Measurements from ENCODE around the gene ADGRG2.
"Not testable (repeated sequence)": the region's sequence is repeated elsewhere in the genome, so short reads cannot be mapped to it uniquely, and the experiment has no call there.

The ADGRG2 gene

DNA sequence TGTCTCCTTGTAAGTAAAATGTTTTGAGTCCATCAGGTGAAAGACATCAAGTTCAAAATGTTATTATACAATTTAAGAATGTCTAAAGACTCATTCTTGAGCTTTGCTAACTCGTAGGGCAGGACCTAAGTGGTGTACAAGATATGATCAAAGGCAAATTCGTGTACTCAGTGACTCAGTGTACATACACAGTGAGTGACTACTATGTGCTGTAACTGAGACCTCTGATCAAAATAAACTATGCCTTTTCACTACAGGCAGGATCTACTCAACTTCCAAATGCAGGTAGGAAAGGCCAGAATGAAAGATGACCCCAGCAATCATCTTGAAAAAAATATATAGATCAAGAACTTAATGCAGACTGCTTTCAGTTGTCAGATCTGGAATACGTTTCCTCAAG is 49.9 kb downstream of the ADGRG2 start:
- DNase-seq, result no peak

DNA sequence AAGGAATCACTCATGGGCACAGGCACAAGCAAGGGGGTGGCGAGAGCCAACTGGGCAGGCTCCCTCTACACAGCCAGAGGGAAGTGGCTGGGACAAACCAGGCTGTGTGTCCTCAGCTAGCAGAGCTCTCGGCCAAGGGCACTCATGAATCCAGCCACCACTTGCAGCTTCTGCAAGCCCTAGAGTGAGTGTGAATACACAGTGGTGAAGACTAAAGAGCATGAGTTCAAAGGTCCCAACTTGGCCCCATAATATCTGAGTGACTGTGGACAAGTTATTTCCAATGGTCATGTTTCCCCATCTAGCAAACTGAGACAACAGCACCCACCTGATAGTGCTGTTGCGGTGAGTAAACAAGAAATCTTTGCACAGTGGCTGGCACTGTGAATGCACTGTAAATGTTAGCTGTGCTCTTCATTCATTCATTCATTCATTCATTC is 51.7 kb downstream of the ADGRG2 start:
- no peak for DNase-seq

DNA sequence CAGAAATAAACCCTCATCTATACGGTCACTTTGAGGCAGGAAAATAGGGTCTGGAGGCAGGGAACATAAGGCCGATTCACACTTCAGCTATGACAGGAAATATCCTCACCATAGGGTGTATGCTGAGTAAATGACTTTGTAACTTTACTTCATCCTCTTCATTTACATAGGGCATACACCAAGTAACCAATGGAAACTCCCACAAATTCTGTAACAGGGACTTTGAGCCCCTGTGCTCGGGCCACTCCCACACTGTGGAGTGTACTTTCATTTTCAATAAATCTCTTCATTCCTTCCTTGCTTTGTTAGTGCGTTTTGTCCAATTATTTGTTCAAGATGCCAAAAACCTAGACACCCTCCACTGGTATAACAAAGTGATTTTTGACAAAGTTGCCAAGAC is 55.3 kb downstream of the ADGRG2 start:
- DNase-seq, result not testable (repeated sequence)

DNA sequence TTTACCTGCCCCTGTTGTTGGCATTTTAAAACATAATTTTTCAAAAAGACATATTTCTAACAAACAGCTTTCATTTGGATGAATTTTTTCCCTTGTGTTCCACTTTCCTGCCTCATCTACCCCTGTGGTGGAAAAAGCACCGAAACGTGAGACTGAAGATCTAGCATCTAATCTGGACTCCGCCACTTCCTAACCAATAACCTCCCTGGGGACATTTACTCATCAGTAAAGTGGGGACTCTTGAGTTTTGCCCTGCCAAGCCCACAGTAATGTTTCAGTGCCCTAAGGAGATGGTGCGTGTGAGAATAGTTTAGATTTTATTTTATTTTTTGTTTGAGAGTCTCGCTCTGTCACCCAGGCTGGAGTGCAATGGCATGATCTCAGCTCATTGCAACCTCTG is 56.7 kb downstream of the ADGRG2 start:
- DNase-seq, result no peak

DNA sequence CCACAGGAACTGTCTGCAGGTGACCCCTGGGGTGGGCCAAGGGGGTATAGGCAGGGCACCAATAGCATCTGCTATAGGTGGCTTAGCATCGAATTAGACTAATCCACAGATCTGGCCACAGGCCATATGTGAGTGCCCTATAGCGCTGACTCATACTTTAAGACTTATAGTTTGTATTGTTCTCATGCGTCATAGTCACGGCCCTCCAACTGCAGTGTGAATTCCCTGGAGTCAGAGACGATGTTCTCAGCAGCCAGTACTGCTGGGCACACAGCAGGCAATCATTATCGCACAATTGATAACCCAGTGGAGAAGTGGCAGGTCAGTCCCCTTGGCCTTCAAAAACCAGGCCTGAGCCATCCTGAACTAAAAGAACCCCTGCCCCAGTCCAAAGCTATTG is 58.1 kb downstream of the ADGRG2 start:
- no peak for DNase-seq

DNA sequence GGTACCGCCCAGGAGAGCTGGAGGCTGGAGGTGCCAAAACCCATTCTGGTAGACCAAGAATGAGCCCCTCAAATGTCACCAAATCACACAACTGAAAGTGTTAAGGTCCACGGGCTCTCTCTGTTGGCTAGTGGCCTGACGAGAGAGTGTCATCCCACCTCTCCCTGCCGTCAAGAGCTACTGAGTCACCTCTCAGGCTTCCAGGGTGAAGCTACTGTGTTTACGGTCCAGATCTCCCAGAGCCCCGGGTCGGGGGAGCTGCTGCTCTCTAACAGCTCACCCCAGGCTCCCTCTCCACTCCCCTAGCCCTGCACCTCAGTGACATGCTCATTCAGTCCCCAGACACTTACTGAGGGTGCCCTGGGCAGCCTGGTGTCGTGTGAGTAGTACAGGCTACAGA is 59.2 kb downstream of the ADGRG2 start:
- no peak for DNase-seq

DNA sequence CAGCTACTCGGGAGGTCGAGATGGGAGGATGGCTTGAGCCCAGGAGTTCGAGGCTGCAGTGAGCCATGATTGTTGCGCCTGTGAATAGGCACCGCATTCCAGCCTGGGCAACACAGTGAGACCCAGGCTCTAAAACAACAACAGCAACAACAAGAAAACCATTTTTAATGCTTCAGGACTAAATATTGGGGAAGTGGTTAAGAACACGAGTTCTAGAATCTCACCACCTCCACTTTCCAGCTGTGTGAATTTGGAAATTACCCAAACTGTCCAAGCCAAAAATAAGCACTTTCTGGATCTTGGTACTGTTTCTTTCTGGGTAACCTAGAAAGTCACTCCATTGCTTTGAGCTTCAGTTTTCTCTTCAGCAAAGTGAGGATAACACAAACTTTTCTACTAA is 63.2 kb downstream of the ADGRG2 start:
- DNase-seq, result no peak

DNA sequence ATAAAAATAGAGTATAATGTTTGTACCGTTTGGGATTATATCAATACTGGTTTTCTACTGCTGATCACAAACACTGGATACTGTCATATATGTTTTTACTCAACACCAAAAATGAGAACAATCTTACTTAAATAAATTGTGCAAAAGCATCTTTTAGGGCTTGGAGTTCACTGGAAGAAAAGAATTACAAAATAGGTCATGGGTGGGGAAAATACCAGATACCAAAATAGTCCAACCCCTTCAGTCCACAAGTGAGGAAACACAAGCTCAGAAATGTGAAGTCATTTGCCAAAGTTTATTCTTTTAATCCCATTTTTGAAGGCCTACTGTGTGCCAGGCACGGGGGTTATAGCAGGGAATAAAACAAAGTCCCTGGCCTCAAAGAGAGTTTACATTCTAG is 64.4 kb downstream of the ADGRG2 start:
- no peak for DNase-seq

DNA sequence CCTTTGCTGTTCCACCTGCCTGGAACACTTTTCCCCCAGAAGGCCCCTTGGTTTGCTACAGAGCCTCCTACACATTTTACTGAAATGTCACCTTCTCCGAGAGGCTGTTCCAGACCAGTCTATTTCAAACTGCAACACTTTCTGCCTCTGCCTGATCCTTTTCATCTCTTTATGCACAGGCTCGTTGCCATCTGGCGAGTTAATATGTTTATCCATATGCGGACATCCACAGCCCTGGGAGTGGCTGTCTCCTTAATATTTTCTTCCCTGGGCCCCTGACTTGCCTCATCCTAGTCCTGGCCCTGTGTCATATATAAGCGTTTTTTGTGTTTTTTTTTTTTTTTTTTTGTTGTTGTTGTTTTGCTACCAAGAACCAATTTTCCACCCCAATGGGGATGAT is 73.2 kb downstream of the ADGRG2 start:
- no peak for DNase-seq

DNA sequence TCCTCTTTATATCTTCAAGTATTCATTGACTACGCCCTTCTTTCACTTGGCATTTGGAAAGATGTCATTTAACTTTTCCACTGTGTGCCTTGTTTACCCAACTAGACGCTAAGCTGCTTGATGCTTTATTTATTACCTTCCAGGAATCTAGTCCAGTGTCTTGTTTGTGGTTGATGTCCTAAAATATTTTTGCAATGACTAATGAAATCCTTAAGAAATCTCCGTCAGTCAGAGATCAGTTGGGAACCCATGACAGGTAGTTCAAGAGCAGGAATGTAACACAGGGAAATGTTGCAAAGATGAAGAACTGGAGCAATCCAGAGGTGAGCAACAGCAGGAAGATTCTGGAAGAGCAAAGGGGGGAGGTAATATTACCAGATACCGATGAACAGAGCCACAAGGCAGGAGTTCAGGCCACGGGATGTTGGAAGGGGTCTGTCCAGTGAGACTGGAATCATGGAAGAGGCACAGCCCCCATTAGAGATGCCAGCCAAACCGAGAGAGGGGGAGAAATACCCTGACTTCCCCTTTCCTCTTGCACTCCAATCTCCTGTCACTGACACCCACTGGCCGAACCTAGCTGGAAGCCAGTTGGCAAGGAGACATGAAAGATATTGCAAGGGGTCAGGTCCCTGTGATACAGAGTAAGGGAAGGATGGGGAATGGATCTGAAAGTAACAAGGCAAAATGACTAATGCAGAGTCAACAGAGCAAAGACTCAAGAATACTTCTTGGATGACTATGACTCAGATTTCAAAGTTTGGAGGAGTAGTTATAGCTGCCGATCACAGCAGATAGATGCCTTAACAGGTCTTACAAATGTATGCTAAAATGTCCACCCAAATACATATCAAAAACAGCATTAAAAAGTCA is 75.7 kb downstream of the ADGRG2 start:
- no peak for DNase-seq

DNA sequence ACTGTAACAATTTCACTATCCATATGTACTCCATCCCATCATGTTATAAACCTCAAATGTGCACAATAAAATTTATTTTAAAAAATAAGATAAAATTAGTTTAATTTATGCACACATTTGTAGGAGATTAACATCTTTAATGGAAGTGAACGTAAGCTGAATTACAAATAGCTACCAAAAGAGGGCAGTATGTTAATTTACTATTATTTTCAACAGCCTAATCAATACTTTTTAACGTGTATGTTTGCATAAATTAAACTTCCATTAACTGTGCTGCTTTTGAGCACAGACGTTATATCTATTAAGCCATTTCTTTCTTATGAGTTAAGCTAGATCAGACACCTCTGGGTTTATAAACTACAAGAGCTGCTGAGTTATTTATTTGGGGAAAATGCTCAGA is 81.9 kb downstream of the ADGRG2 start:
- no peak for DNase-seq

DNA sequence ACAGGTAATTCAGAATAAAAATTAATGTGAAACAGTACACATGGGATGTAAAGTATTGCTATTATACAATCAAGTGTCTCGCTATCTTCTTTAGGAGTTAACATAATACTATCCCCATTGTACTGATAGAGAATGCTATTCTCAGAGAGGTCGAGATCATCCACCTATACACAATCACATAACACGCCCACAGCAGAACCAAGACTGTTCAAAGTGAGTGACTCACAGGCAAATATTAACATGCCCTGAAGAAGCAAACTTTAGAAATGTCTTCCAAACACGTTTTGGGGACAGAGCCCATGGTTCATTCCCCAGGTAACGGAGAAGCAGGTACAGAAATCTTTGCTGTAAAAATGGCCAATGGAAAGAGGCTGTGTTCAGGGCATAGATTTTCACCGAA is 88.2 kb downstream of the ADGRG2 start:
- no peak for DNase-seq

DNA sequence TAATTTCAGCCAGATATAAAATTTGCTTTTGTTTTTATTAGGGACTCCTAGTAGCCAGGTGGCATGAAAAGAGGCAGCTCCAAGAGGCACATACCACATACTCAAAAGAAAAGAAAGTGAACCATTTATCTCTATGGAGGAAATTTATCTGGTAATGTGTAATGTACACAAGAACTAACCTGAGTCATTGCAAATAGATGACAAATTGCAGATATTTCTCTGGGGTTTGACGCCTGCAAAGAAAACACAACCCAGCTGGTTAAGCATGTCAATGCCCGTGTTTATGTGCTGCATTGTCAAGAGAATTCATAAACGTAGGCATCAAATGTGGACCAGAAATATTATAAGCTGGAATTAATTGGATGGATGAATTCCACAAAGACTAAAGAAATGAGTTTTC is 91.5 kb downstream of the ADGRG2 start:
- no peak for DNase-seq

DNA sequence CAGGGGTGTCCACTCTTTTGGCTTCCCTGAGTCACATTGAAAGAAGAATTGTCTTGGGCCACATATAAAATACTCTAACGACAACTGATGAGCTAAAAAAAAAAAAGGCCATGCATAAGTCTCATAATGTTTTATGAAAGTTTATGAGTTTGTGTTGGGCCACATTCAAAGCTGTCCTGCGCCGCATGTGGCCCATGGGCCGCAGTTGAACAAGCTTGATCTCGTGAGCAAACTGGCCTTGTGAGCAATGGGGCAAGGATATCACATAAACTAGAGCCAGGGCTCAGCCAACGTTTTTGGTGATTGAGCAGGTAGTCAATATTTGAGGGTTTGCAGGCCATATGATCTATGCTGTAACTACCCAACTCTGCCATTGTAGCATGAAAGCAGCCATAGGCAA is 93.7 kb downstream of the ADGRG2 start:
- DNase-seq, result no peak

DNA sequence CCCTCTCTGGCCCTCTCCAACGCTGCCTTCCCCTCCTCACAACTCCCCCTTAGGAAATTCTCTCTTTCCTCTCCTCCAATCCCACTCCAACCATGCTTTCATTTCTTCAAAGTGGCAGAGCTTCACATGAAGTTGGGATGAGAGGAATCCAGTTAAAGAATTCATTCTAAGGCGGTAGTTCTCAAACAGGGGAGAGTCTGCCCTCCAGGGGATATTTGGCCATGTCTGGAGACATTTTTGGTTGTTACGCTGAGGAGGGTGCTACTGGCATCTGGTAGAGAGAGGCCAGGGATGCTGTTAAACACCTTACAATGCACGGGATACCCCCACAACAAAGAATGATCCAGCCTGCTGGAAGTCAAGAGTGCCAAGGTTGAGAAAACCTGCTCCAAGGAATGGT is 97.9 kb downstream of the ADGRG2 start:
- no peak for DNase-seq

DNA sequence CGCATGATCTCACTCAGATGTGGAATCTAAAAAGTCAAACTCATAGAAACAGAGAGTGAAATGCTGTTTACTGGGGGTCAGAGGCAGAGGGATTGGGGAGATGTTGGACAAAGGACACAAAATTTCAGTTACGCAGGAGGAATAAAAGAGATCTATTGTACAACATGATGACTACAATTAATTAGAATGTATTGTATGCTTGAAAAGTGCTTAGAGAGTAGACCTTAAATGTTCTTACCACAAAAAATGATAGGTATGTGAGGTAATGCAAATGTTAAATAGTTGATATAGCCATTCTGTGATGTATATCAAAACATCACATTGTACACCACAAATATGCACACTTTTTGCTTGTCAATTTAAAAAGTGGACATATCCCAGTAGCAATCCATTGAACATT is 102.3 kb downstream of the ADGRG2 start:
- no peak for DNase-seq

DNA sequence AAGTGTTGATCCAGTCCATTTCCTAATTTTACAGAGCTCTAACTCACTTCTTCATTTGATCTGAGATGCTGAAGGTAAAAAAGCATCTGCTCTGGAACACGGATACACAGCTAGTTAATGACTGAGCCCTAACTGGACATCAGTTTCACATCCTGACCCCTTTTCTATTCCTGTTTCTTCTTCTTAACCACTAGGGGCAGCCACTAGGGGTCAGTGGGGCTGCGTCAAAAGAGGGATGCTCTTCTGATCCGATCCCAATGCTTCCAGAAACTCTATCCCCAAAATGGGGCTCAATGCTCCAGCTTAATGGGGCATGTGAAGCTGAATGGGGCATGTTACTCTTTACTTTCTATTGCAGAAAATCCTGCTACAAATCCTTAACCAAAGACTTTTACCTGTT is 105.0 kb downstream of the ADGRG2 start:
- DNase-seq, result peak; percentile 1

DNA sequence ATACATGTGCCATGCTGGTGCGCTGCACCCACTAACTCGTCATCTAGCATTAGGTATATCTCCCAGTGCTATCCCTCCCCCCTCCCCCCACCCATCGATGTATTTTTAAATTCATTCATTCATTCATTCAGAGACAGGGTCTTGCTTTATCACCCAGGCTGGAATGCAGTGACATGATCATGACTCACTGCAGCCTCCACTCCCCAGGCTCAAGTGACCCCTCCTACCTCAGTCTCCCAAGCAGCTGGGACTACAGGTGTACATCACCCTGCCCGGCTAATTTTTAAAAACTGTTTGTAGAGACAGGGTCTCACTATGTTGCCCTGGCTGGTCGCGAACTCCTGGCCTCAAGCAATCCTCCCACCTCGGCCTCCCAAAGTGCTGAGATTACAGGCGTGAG is 105.7 kb downstream of the ADGRG2 start:
- DNase-seq, result not testable (repeated sequence)

DNA sequence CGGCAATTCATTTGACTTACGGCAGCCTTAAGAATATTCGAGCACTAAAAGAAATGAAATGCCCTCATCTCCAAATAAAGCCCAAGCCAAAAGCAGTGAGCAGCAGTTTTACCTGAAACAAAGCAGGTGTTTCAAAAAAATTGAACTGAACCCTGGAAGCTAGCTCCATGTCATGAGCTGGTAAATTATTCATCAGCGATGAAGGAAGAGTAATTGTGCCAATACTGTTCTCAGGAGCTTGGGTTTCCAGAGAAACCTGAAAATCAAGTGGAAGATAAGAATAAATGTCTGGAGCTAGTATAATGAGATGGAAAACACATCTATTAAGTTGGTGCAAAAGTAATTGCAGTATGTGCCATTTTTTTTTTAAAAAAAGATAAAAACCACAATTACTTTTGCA is 114.4 kb downstream of the ADGRG2 start:
- no peak for DNase-seq

DNA sequence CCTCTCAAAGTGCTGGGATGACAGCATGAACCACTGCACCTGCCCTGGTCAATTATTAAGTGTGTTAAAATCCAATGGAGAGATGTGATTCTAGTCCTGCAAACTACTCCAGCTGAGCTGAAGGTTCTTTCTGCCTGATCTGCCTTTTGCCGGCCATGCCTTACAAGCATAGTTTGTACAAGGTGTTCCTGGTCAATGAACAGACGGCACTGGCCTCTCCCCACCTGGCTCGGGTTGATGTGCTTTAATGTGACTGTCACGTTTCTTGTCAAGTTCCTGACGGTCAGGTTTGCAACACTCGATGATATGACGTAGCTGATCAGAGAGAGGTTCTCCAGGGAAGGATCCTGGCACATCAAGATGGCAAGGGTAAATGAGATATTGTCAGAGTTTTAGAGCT is 115.3 kb downstream of the ADGRG2 start:
- DNase-seq, result no peak

DNA sequence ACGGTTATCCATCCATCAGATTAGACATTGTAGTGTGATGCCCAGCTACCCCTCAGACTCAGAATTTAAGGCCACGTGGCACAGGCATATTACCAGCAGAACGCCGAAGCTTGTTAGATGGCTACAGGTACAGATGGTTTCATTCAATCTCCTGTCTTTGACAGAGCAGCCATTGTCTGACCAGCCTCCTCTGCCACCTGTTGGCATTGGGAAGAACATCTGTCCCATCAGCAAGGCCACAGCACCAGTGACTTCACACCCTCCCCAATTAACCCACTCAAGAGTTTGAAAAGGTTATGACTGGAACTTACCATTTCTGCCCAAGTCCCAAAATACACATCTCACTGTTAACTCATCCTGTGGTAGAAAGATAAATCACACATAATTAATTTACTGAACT is 116.4 kb downstream of the ADGRG2 start:
- DNase-seq, result no peak

DNA sequence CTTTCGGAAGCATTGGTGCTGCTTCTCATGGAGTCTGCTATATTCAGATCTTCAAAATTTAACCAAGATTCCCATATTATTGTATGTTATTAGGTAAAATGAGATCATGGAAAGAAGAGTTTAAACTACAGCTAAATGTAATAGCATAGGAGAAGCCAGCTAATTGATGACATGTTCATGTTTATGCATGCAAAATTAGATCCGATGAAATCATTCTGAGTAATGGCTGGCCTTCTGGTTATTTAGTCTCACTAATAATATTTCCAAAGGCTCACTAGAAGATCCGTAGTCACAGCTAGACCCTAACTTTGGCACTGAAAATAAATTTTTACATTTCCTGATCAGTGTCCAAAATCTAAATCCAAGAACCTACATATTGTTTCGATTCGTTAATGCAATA is 118.5 kb downstream of the ADGRG2 start:
- no peak for DNase-seq

DNA sequence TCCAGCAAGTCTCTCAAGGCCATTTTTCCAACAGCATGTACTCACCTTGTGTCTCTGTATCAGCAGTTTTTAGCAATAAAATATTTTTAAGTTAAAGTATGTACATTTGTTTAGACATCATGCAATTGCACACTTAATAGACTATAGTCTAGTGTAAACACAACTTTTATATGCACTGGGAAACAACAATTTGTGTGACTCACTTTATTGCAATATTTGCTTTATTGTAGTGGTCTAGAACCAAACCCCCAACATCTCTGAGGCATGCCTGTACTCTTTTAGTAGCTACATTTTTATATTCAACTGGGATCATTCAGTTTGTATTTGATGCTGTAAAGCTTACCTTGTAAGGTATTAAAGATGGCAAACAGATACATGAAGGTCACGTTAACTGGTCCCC is 123.6 kb downstream of the ADGRG2 start:
- no peak for DNase-seq

DNA sequence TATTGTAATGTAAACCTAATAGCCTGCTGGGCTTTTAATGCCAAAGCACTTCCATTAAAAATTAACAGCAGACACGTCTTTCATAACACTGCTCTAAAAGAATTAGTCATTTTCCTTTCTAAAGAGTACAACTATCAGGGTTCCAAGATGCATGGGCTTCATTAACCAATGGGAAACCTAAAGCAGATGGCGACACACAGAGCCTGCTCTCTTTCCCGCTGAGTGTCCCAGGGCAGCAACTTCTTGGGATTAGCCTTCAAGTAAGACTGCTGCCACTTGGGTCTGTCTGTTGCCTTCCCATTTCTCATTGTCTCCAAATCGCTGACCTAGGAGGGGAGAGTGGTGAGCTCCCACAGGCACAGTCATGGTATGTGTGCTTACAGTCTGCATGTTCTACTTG is 124.4 kb downstream of the ADGRG2 start:
- DNase-seq, result no peak

DNA sequence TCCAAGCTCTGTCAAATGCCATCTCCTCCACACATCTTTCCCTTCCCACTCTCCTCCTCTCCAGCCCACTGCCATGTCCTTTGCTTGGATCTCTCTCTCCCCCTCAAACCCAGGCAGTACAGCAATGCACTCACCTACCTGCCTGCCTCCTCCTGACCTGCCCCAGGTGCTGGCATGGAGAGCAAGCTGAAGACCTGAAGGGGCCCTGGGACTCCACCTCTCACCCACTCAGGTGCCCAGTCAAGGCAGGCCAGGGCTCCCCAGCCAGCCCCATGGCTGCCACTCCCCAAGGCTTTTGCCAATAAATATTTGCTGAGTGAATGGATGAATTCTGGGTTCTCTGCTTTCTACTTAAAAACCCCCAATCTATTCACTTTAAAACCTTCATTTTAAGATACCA is 125.7 kb downstream of the ADGRG2 start:
- DNase-seq, result no peak

Measured in COR-L47 (cell line).